ENCODE data around the gene C1QTNF6. TPM values are rescaled to one million over a fixed set of nuclear protein-coding genes. Genes with fewer than 3 reads are reported as not detected.

C1QTNF6 gene
- total RNA-seq, 1 donor, result 11.9 TPM

GRCh38 chr22:37154925-37155712 is 32.9 kb downstream of the C1QTNF6 start:
- no peak overlapping the region for H3K4me2 ChIP-seq (ENCODE audit: insufficient read depth, low read length)
- H4K20me1 ChIP-seq (ENCODE audit: insufficient read depth, low read length), result no peaks in the 10 kb centered on the region
- H3K79me2 ChIP-seq (ENCODE audit: insufficient read depth, low read length), result no peaks in the 10 kb centered on the region
- peaks cover 15% of the 10 kb centered on the region for H3K27me3 ChIP-seq (ENCODE audit: insufficient read depth, low read length)
- no peak overlapping the region for H2AFZ ChIP-seq (ENCODE audit: low read length)
- peaks cover 7% of the 10 kb centered on the region for H3K4me1 ChIP-seq (ENCODE audit: insufficient read depth, low read length)
- H3K36me3 ChIP-seq (ENCODE audit: insufficient read depth, low read length), result no peaks in the 10 kb centered on the region
- H3K4me3 ChIP-seq (ENCODE audit: insufficient read depth, low read length), result no peak overlapping the region
- no peak overlapping the region for H3K27ac ChIP-seq (ENCODE audit: low read depth, low read length)
- peak; percentile 30 for DNase-seq (ENCODE audit: insufficient read length, low spot score, missing footprints)
- H3K9me3 ChIP-seq (ENCODE audit: low read depth, low read length), result no peaks in the 10 kb centered on the region
- no peak for TF ChIP-seq CTCF (IDR thresholded peaks at IDR 0.05; ENCODE audit: extremely low read depth, low read depth, low read length)

- Histone ChIP-seq H3K4me3 (ENCODE audit: insufficient read depth, low read length) (no peak overlapping the region), H3K4me1 (ENCODE audit: insufficient read depth, low read length) (peaks cover 7% of the 10 kb centered on the region), H3K4me2 (ENCODE audit: insufficient read depth, low read length) (no peak overlapping the region), H3K27ac (ENCODE audit: low read depth, low read length) (no peak overlapping the region), H3K79me2 (ENCODE audit: insufficient read depth, low read length) (no peaks in the 10 kb centered on the region), H3K36me3 (ENCODE audit: insufficient read depth, low read length) (no peaks in the 10 kb centered on the region), H3K27me3 (ENCODE audit: insufficient read depth, low read length) (peaks cover 9% of the 10 kb centered on the region), H2AFZ (ENCODE audit: low read length) (no peak overlapping the region), H3K9me3 (ENCODE audit: low read depth, low read length) (no peaks in the 10 kb centered on the region), H4K20me1 (ENCODE audit: insufficient read depth, low read length) (no peaks in the 10 kb centered on the region)
- DNase-seq (ENCODE audit: insufficient read length, low spot score, missing footprints), result no peak
- TF ChIP-seq CTCF (IDR thresholded peaks at IDR 0.05; ENCODE audit: extremely low read depth, low read depth, low read length), result no peak
These were observed 34.1 kb downstream of the C1QTNF6 start for GRCh38 chr22:37153901-37154300.

- DNase-seq (ENCODE audit: insufficient read length, low spot score, missing footprints), result no peak
- no peak overlapping the region for H2AFZ ChIP-seq (ENCODE audit: low read length)
- H3K79me2 ChIP-seq (ENCODE audit: insufficient read depth, low read length), result no peaks in the 10 kb centered on the region
- H3K4me2 ChIP-seq (ENCODE audit: insufficient read depth, low read length), result no peak overlapping the region
- no peaks in the 10 kb centered on the region for H4K20me1 ChIP-seq (ENCODE audit: insufficient read depth, low read length)
- no peaks in the 10 kb centered on the region for H3K4me1 ChIP-seq (ENCODE audit: insufficient read depth, low read length)
- H3K36me3 ChIP-seq (ENCODE audit: insufficient read depth, low read length), result no peaks in the 10 kb centered on the region
- H3K9me3 ChIP-seq (ENCODE audit: low read depth, low read length), result no peaks in the 10 kb centered on the region
- no peak overlapping the region for H3K4me3 ChIP-seq (ENCODE audit: insufficient read depth, low read length)
- TF ChIP-seq CTCF (IDR thresholded peaks at IDR 0.05; ENCODE audit: extremely low read depth, low read depth, low read length), result no peak
- no peak overlapping the region for H3K27ac ChIP-seq (ENCODE audit: low read depth, low read length)
- peaks cover 6% of the 10 kb centered on the region for H3K27me3 ChIP-seq (ENCODE audit: insufficient read depth, low read length)
These were observed 36.6 kb downstream of the C1QTNF6 start for GRCh38 chr22:37151401-37151800.

- Histone ChIP-seq H3K36me3 (ENCODE audit: insufficient read depth, low read length) (no peaks in the 10 kb centered on the region), H3K4me1 (ENCODE audit: insufficient read depth, low read length) (no peaks in the 10 kb centered on the region), H4K20me1 (ENCODE audit: insufficient read depth, low read length) (no peaks in the 10 kb centered on the region), H3K9me3 (ENCODE audit: low read depth, low read length) (no peaks in the 10 kb centered on the region), H2AFZ (ENCODE audit: low read length) (no peak overlapping the region), H3K27me3 (ENCODE audit: insufficient read depth, low read length) (peaks cover 8% of the 10 kb centered on the region), H3K79me2 (ENCODE audit: insufficient read depth, low read length) (no peaks in the 10 kb centered on the region), H3K4me3 (ENCODE audit: insufficient read depth, low read length) (no peak overlapping the region), H3K4me2 (ENCODE audit: insufficient read depth, low read length) (no peak overlapping the region), H3K27ac (ENCODE audit: low read depth, low read length) (no peak overlapping the region)
- DNase-seq (ENCODE audit: insufficient read length, low spot score, missing footprints), result no peak
- TF ChIP-seq CTCF (IDR thresholded peaks at IDR 0.05; ENCODE audit: extremely low read depth, low read depth, low read length), result no peak
These were observed 37.3 kb downstream of the C1QTNF6 start for GRCh38 chr22:37150701-37151100.
